Sigmoid colon (tissue), 7 donors: ENCODE results near the gene SEMA3B. TPM values are rescaled to one million over a fixed set of nuclear protein-coding genes. Genes with fewer than 3 reads are reported as not detected.

ENCODE experiments used
- DNase-seq: peaks from one replicate; pipeline ENCODE4 v3.0.0-alpha.2; 2019
- H3K27ac ChIP-seq, 4 donors: fragments of 200-600 bp; sonication (generic); one replicate each; pipeline ENCODE4 v1.5.1; 2016 to 2019; ENCODE audit warnings: mild to moderate bottlenecking in 1 of 4
- H3K27me3 ChIP-seq, 3 donors: fragments of 200-600 bp; sonication (generic); one replicate each; pipeline ENCODE4 v1.5.1; 2019; ENCODE audit warnings: mild to moderate bottlenecking in 1 of 3
- H3K36me3 ChIP-seq, 4 donors: fragments of 200-600 bp; sonication (generic); one replicate each; pipeline ENCODE4 v1.5.1; 2016 to 2019
- H3K4me1 ChIP-seq, 4 donors: fragments of 200-600 bp; sonication (generic); one replicate each; pipeline ENCODE4 v1.5.1; 2017 to 2019
- H3K4me3 ChIP-seq, 4 donors: fragments of 200-600 bp; sonication (generic); one replicate each; pipeline ENCODE4 v1.5.1; 2017 to 2019; ENCODE audit warnings: mild to moderate bottlenecking in 2 of 4, moderate library complexity in 1 of 4
- H3K9me3 ChIP-seq, 4 donors: fragments of 200-600 bp in 3 of 4; sonication (generic) in 3 of 4; one replicate each; pipeline versions ENCODE4 v1.5.1 to v1.6.1; 2013 to 2019
- EP300 ChIP-seq, 4 donors: sonication (generic); formaldehyde crosslinking; IDR thresholded peaks; one replicate each; pipeline ENCODE4 v1.6.1; 2017; ENCODE audit warnings: antibody characterized with exemption in 4 of 4
- POLR2A ChIP-seq, 2 donors: fragments of 450-650 bp; IDR thresholded peaks; one replicate each; pipeline ENCODE4 v1.6.1; 2016; ENCODE audit warnings: antibody characterized with exemption in 2 of 2, mild to moderate bottlenecking in 2 of 2, moderate library complexity in 2 of 2
- POLR2AphosphoS5 ChIP-seq, 4 donors: sonication (generic); formaldehyde crosslinking; IDR thresholded peaks; one replicate each; pipeline ENCODE4 v1.6.1; 2017; ENCODE audit warnings: antibody characterized with exemption in 4 of 4
- WGBS, 2 donors: extraction: QIAGEN DNeasy Blood & Tissue Kit; methylation state at CpG; one replicate each; pipeline ENCODE4 v1.1.7; 2013; 5-methylcytosine and 5-hydroxymethylcytosine counted together
- intact Hi-C: fragments of 100-400 bp; cut with DNase I; formaldehyde crosslinking; loops from one replicate; pipeline ENCODE4 v1.15.1; 2023
- polyA plus RNA-seq, 3 donors: library from polyadenylated mRNA; stranded (reverse); fragments of 200-250 nt; gene quantifications; one replicate each; pipeline ENCODE4 v1.2.3, GENCODE V29; 2013
- total RNA-seq, 4 donors: library from RNA; depleted of rRNA; stranded (reverse); fragments of >200 nt; gene quantifications; one replicate each; pipeline ENCODE4 v1.1.0, GENCODE V29; 2016
- TF ChIP-seq, protein P1 (sequence below), 4 experiments: fragments of 450-650 bp in 3 of 4; fragments of 200-600 bp in 1 of 4; IDR thresholded peaks; one replicate each; pipeline ENCODE4 v1.5.1; 2016 to 2019; ENCODE audit warnings: antibody characterized with exemption in 4 of 4, mild to moderate bottlenecking in 3 of 4, moderate library complexity in 2 of 4
- donor health status: healthy with polysubstance abuse.
- donor health status: Bipolar disorder and iron deficiency.
- donor health status: healthy.

SEMA3B gene
- total and polyA plus RNA-seq, 7 donors = 7.9 to 54.6 (median 24.6) TPM

DNA sequence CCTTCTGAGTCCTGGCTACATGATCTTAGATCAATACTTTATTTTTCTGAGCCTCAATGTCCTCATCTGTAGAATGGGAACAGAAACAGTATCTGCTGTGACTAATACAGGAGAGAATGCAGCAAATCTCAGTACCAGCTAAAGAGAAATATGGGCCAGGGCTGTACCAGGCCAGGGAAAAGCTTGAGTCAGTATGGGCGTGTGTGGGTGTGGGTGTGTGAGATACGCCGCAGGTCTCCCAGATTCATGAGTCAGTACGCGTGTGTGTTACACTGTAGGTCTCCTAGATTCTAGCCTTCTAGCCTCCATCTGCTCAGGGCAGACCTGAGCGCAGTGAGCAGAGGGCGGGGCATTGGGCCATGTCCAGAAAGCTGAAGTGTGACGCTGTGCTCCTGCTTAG is 17.7 kb upstream of the SEMA3B start:
- 42 to 73% methylated on average over 8 of the region's 8 CpGs for WGBS, 2 donors
- no peak for DNase-seq

DNA sequence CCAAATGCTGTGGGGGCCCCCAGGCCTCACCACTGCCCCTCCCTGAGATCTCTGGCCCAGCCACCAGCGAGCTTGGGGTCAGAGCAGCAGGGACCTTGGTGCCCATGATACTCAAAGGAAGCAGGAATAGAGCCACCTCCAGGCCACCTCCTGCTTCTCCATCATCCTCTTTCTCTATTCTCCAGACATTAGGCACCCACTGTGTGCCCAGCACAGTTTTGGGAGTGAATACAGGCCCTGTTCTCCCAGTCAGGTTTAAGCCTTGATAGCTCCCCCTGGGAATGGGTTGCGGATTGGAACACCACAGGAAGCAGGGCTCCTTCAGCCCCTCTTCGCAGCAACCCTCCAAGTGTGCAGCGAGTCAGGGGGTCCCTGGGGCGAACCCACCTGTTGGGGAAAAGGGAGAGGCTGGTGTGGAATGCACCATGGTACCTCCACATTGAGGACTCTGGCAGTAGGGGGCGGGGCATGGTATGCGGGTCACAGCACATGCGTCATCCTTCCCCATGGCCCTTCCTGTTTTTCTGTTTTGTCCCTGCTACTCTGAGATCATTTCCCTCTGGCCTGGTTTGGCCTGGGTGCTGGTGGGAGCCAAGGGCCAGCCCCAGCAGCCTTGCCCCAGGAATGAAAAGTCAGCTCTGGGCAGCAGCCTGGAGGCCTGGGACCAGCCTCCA is 14.2 kb upstream of the SEMA3B start:
- H3K36me3 ChIP-seq = peaks cover 30 to 87% (median 49%) of the 10 kb centered on the region in 4 donors
- peaks cover 4 to 37% (median 23%) of the 10 kb centered on the region in 4 donors for H3K4me1 ChIP-seq
- H3K27ac ChIP-seq = peak overlapping the region; percentile 63 to 76 (median 64)
- H3K9me3 ChIP-seq = no peaks in the 10 kb centered on the region
- 85 to 88% methylated on average over 8 of the region's 8 CpGs for WGBS, 2 donors
- intact Hi-C loops = no loop called here
- H3K27me3 ChIP-seq = no peaks in the 10 kb centered on the region
- no peak overlapping the region for H3K4me3 ChIP-seq
- TF ChIP-seq, protein P1, sequence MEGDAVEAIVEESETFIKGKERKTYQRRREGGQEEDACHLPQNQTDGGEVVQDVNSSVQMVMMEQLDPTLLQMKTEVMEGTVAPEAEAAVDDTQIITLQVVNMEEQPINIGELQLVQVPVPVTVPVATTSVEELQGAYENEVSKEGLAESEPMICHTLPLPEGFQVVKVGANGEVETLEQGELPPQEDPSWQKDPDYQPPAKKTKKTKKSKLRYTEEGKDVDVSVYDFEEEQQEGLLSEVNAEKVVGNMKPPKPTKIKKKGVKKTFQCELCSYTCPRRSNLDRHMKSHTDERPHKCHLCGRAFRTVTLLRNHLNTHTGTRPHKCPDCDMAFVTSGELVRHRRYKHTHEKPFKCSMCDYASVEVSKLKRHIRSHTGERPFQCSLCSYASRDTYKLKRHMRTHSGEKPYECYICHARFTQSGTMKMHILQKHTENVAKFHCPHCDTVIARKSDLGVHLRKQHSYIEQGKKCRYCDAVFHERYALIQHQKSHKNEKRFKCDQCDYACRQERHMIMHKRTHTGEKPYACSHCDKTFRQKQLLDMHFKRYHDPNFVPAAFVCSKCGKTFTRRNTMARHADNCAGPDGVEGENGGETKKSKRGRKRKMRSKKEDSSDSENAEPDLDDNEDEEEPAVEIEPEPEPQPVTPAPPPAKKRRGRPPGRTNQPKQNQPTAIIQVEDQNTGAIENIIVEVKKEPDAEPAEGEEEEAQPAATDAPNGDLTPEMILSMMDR (IDR thresholded peaks at IDR 0.05) = no peak
- TF ChIP-seq POLR2AphosphoS5 (IDR thresholded peaks at IDR 0.05) = peak in 3 of 4 donors; percentile 16 to 66 (median 44)
- DNase-seq = peak; percentile 85

More for the DNA sequence above, 17.7 kb upstream of the SEMA3B start:
- TF ChIP-seq POLR2A (IDR thresholded peaks at IDR 0.05) (no peak), EP300 (IDR thresholded peaks at IDR 0.05) (no peak), POLR2AphosphoS5 (IDR thresholded peaks at IDR 0.05) (no peak)
- TF ChIP-seq, protein P1 (IDR thresholded peaks at IDR 0.05) = no peak
- H3K27ac ChIP-seq = peak overlapping the region in 2 of 4 donors; percentile 12 to 76
- H3K27me3 ChIP-seq = no peaks in the 10 kb centered on the region
- H3K4me1 ChIP-seq = peaks cover 4 to 64% (median 48%) of the 10 kb centered on the region in 4 donors
- no peaks in the 10 kb centered on the region for H3K9me3 ChIP-seq
- no peak overlapping the region for H3K4me3 ChIP-seq
- peaks cover 12 to 55% (median 27%) of the 10 kb centered on the region in 4 donors for H3K36me3 ChIP-seq
- intact Hi-C loops = no loop called here

DNA sequence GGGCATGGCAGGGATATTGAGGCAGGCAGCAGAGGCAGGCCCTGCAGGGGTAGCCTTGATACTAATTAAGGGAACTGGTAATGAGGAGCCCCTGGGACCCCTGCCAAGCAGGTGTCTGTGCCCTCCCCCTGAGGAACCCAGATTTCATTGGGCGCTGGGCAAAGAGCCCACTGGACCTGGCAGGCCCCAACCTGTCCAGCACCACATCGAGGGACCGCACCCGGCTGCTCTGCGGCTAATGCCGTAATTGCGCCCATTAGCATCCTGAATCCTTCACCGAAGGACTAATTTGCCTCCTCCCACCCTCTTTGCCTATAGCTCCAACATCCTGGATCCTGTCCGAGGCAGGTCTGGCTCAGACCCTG is 13.7 kb upstream of the SEMA3B start:
- 90 to 95% methylated on average over 9 of the region's 9 CpGs for WGBS, 2 donors
- Histone ChIP-seq H3K36me3 (peaks cover 30 to 87% (median 48%) of the 10 kb centered on the region in 4 donors), H3K9me3 (no peaks in the 10 kb centered on the region), H3K27me3 (no peaks in the 10 kb centered on the region), H3K4me1 (peaks cover 4 to 36% (median 22%) of the 10 kb centered on the region in 4 donors), H3K4me3 (no peak overlapping the region), H3K27ac (peak overlapping the region; percentile 63 to 76 (median 64))
- no peak for DNase-seq
- intact Hi-C loops = no loop called here
- TF ChIP-seq EP300 (IDR thresholded peaks at IDR 0.05) (no peak), POLR2AphosphoS5 (IDR thresholded peaks at IDR 0.05) (no peak), POLR2A (IDR thresholded peaks at IDR 0.05) (no peak)
- TF ChIP-seq, protein P1 (IDR thresholded peaks at IDR 0.05) = no peak

DNA sequence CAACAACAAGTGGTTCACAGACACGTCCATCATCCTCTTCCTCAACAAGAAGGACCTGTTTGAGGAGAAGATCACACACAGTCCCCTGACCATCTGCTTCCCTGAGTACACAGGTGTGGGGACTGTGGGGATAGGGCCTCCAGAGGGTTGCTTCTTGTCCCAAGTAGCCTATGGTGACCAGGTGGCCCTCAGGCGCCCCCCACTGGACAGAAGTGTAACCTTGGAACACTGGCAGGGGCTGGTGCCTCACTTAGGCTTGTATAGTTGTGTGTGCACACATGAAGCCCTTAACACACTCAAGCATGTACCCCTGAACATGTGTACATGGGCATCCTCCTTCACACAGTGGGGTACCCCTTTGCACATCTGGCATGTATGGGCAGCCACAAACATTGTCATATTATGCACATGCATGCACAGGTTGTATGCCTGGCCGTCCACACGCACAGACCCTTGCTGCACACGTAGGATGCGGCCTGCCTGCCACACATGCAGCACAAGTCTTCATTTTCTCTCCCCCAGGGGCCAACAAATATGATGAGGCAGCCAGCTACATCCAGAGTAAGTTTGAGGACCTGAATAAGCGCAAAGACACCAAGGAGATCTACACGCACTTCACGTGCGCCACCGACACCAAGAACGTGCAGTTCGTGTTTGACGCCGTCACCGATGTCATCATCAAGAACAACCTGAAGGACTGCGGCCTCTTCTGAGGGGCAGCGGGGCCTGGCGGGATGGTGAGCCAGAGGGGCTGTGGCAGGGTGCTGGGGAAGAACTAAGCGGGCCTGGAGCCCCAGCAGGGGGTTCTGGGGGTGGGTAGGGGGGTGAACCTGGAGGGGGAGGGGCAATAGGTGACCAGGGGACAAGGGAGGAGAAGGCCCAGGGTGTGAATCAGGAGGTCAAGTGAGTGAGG is 11.7 kb upstream of the SEMA3B start:
- TF ChIP-seq EP300 (IDR thresholded peaks at IDR 0.05) (no peak), POLR2A (IDR thresholded peaks at IDR 0.05) (no peak), POLR2AphosphoS5 (IDR thresholded peaks at IDR 0.05) (no peak)
- TF ChIP-seq, protein P1 (IDR thresholded peaks at IDR 0.05) = peak in 3 of 4 experiments; percentile 15 to 37 (median 34)
- WGBS, 2 donors = 91 to 93% methylated on average over 20 of the region's 20 CpGs
- DNase-seq = no peak
- Histone ChIP-seq H3K4me1 (peaks cover 4 to 39% (median 26%) of the 10 kb centered on the region in 4 donors), H3K9me3 (no peaks in the 10 kb centered on the region), H3K4me3 (no peak overlapping the region), H3K36me3 (peaks cover 30 to 72% (median 41%) of the 10 kb centered on the region in 4 donors), H3K27me3 (no peaks in the 10 kb centered on the region), H3K27ac (peak overlapping the region; percentile 25 to 99 (median 96))
- intact Hi-C loops = no loop called here
